Epithelial cell of proximal tubule (primary cell): ENCODE measurements around the gene PARP8. TPM values are rescaled to one million over a fixed set of nuclear protein-coding genes. Genes with fewer than 3 reads are reported as not detected.
"Not testable (repeated sequence)": the region's sequence is repeated elsewhere in the genome, so short reads cannot be mapped to it uniquely, and the experiment has no call there.

Source experiments
- DNase-seq: peaks from one replicate; pipeline ENCODE4 v3.0.0-alpha.2; 2011; ENCODE audit warnings: low read depth
- H3K4me3 ChIP-seq: 2 replicates; pipeline ENCODE4 v1.5.1; 2011; ENCODE audit warnings: low read depth, mild to moderate bottlenecking, low read length
- total RNA-seq: library from RNA; depleted of rRNA; stranded (reverse); fragments of >200 nt; gene quantifications from 2 replicates; pipeline ENCODE4 v1.2.3, GENCODE V29; 2015
- TF ChIP-seq, protein P1 (sequence below): conservative IDR thresholded peaks from 2 replicates; pipeline ENCODE4 v1.5.1; 2012; ENCODE audit warnings: low read depth, mild to moderate bottlenecking, low read length

PARP8 gene, protein sequence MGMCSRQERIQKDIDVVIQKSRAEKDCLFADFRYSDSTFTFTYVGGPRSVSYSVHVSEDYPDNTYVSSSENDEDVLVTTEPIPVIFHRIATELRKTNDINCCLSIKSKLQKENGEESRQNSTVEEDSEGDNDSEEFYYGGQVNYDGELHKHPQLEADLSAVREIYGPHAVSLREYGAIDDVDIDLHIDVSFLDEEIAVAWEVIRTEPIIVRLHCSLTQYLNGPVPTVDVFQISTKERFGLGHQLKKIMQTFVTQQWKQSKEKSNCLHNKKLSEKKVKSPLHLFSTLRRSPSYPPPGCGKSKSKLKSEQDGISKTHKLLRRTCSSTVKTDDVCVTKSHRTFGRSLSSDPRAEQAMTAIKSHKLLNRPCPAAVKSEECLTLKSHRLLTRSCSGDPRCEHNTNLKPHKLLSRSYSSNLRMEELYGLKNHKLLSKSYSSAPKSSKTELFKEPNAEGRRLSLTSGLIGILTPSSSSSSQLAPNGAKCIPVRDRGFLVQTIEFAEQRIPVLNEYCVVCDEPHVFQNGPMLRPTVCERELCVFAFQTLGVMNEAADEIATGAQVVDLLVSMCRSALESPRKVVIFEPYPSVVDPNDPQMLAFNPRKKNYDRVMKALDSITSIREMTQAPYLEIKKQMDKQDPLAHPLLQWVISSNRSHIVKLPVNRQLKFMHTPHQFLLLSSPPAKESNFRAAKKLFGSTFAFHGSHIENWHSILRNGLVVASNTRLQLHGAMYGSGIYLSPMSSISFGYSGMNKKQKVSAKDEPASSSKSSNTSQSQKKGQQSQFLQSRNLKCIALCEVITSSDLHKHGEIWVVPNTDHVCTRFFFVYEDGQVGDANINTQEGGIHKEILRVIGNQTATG
- 5.2 and 8.8 TPM in 2 replicates for total RNA-seq

DNA sequence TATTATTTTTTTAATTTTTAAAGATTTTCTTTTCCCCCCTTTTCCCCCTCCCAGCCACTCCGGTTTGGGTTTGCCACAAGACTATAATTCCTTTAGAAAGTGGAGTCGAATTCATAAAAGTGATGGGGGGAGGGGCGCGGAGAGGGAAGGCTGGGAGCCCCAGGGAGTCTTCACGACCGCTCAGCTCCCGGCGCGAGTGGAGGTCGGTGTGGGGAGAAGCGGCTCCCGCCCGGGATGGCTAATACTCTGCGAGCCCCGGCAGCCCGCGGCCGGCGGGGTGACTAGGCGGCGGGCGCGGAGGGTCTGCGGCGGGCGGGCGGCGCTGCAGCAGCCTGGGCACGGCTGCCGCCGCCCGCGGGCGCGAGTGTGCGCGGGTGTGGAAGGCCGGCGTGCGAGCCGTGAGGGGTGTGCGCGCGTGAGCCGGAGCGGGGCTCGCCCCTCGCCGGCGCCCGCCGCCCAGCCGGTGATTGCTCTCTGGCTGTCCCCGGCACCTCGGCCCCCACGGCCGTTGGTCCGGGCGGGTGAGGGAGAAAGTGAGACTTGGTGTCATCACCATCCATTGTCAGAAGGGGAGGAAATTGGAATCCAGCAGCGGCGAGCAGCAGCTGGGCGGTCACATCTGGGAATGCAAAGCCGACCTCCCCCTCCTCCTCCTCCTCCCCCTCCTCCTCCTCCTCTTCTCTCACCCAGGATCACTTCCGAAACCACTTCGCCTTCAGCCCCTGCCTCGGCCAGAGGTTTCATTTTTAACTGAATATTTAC is at the start of gene PARP8:
Gene PARP8 (plus strand): TSS at position 377 of the 762 bp plus-strand sequence. CDS start 459 bp downstream, outside the sequence.
- DNase-seq: no peak
- peak within 1 kb of the TSS; percentile 81 for H3K4me3 ChIP-seq
- TF ChIP-seq, protein P1, sequence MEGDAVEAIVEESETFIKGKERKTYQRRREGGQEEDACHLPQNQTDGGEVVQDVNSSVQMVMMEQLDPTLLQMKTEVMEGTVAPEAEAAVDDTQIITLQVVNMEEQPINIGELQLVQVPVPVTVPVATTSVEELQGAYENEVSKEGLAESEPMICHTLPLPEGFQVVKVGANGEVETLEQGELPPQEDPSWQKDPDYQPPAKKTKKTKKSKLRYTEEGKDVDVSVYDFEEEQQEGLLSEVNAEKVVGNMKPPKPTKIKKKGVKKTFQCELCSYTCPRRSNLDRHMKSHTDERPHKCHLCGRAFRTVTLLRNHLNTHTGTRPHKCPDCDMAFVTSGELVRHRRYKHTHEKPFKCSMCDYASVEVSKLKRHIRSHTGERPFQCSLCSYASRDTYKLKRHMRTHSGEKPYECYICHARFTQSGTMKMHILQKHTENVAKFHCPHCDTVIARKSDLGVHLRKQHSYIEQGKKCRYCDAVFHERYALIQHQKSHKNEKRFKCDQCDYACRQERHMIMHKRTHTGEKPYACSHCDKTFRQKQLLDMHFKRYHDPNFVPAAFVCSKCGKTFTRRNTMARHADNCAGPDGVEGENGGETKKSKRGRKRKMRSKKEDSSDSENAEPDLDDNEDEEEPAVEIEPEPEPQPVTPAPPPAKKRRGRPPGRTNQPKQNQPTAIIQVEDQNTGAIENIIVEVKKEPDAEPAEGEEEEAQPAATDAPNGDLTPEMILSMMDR: no peak

DNA sequence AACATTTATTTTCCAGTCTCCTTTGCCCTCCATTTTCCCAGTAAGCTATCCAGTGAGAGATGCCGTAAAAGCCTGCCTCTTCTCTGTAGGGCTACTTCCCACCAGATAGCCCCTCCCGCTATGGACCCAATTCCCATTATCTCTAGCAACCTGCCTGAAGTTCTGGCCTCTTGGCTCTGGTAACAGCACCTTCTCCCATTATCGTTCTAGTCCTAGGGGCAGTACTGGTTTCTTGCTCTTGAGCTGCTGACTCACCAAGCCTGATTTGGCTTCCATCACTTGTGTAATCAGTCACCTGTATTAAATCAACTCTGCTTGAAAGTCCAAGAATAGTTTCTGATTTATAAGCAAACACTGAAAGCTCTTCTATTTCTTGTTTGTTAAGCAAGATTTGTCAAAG is 42.8 kb upstream of the PARP8 start:
- TF ChIP-seq, protein P1: no peak
- peak; percentile 32 for DNase-seq
- no peak overlapping the region for H3K4me3 ChIP-seq

DNA sequence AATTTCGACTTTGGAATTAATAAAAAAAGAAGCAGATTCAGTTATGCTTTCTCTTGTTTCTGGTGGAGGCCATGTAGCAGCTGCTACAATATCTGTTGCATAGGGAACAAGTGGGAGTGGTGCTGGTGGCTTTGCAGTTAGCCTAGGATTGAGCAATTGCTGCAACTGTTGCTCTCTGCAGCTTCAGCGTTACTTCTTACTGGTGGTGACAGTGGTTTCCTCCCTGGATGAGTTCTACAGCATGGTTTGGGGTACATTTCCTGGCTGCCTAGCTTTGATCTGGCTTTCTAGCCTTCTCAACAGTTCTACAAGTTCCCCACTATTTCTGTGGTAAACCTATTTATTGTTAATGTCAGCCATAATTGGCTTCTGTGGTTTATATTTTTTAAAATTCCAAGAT is 31.6 kb upstream of the PARP8 start:
- H3K4me3 ChIP-seq, DNase-seq: not testable (repeated sequence)

DNA sequence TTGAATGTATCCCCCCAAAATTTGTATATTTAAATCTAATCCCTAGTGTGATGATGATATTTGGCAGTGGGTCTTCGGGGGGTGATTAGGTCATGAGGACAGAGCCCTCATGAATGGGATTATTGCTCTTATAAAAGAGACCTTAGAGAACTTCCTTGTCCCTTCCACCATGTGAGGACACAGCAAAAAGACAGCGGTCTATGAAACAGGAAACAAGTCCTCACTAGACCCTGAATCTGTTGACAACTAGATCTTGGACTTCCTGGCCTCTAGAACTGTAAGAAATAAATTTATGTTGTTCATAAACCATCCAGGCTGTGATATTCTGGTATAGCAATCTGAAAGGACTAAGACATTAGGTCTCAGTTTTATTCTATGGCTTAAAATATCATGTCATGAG is 28.9 kb upstream of the PARP8 start:
- not testable (repeated sequence) for DNase-seq, H3K4me3 ChIP-seq

DNA sequence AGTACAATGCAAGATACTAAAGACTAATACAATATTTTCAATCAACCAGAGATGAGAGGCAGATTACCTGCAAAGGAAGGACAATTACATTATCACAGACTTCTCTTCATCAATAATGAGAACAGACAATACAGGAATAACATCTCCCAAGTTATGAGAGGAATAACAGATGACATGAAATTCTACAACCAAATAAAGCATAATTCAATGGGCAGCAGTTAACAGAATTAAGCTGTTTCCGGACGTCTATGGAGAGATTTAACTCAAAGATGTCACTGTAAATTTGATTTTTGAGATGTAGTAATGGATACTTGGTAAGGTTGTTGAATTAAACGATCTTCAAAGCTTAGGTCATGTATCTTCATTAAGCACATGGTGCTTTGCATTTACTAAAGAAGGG is 19.8 kb upstream of the PARP8 start:
- TF ChIP-seq, protein P1: no peak
- H3K4me3 ChIP-seq: no peak overlapping the region
- no peak for DNase-seq

DNA sequence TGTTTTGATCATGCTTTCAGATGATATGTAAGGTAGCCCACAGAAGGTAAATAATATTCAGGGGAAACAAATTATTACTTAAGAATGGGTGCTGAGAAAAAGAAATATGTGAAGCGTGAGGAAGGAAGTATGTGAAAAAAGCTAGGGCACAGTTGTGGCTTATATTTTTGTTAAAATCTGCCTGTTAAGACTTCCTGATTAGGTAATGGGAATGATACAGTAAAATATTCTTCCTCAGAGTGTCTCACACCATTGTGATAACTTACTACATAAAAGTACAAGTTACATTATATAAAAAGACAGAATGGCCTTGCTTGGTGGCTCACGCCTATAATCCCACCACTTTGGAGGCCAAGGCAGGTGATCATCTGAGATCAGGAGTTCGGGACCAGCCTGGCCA is 18.7 kb upstream of the PARP8 start:
- DNase-seq: no peak
- TF ChIP-seq, protein P1: no peak
- H3K4me3 ChIP-seq: no peak overlapping the region

DNA sequence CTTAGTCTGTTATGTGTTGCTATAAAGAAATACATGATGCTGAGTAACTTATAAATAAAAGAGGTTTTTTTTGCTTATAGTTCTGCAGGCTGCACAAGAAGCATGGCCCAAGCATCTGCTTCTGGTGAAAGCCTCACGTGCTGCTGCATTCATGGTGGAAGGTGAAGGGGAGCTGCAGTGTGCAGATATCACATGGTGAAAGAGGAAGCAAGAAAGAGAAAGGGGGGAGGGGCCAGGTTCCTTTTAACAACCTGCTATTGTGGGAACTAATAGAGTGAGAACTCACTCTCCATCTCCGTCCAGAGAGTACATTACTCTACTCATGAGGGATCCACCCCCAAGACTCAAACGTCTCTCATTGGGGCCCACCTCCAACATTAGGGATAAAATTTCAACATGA is 12.5 kb upstream of the PARP8 start:
- TF ChIP-seq, protein P1: no peak
- DNase-seq: no peak
- H3K4me3 ChIP-seq: no peak overlapping the region
